Testis (tissue), 3 donors: Measurements from ENCODE around the gene C1orf74. TPM values are rescaled to one million over a fixed set of nuclear protein-coding genes. Genes with fewer than 3 reads are reported as not detected.
A peak's percentile ranks its signal among the peaks of the same experiment; 100 is the strongest.

Source experiments
- DNase-seq: peaks from one replicate; pipeline ENCODE4 v3.0.0-alpha.2; 2019
- H3K27ac ChIP-seq, 2 donors: fragments of 200-600 bp; sonication (generic); one replicate each; pipeline ENCODE4 v1.5.1; 2019
- H3K27me3 ChIP-seq: fragments of 200-600 bp; sonication (generic); one replicate; pipeline ENCODE4 v1.5.1; 2019
- H3K36me3 ChIP-seq: fragments of 200-600 bp; sonication (generic); one replicate; pipeline ENCODE4 v1.5.1; 2017; ENCODE audit warnings: low read depth; ENCODE audit errors: missing control alignments
- H3K4me1 ChIP-seq: fragments of 200-600 bp; sonication (generic); one replicate; pipeline ENCODE4 v1.5.1; 2019
- H3K4me3 ChIP-seq, 2 donors: fragments of 200-600 bp; sonication (generic); one replicate each; pipeline ENCODE4 v1.5.1; 2017 to 2019
- H3K9me3 ChIP-seq: fragments of 200-600 bp; sonication (generic); one replicate; pipeline ENCODE4 v1.5.1; 2017
- CTCF ChIP-seq, 3 experiments: fragments of 450-650 bp in 2 of 3; fragments of 200-600 bp in 1 of 3; sonication (generic) in 1 of 3; IDR thresholded peaks; one replicate each; pipeline ENCODE4 v1.5.1; 2016 to 2019; ENCODE audit warnings: antibody characterized with exemption in 3 of 3, mild to moderate bottlenecking in 2 of 3, moderate library complexity in 1 of 3
- POLR2A ChIP-seq: fragments of 450-650 bp; IDR thresholded peaks from one replicate; pipeline ENCODE4 v1.6.1; 2017; ENCODE audit warnings: antibody characterized with exemption, mild to moderate bottlenecking, moderate library complexity
- WGBS, 2 donors: methylation state at CpG; one replicate each; pipeline ENCODE4 v1.1.5; 2018; 5-methylcytosine and 5-hydroxymethylcytosine counted together
- intact Hi-C: fragments of 100-400 bp; cut with DNase I; formaldehyde crosslinking; loops from one replicate; pipeline ENCODE4 v1.15.1; 2023; ENCODE audit warnings: low total_unique reads
- polyA plus RNA-seq: library from polyadenylated mRNA; stranded (reverse); fragments of 350-450 nt; fragmentation: Illumina TruSeq; extraction: RNeasy Lipid Tissue Mini Kit (QIAGEN cat#74804); gene quantifications from one replicate; pipeline ENCODE4 v1.2.3, GENCODE V29; 2014; ENCODE audit warnings: low read depth, low replicate concordance; ENCODE audit not compliant: insufficient read depth
- total RNA-seq, 2 donors: library from RNA; depleted of rRNA; stranded (reverse); fragments of >200 nt; gene quantifications; one replicate each; pipeline ENCODE4 v1.2.3, GENCODE V29; 2016

The C1orf74 gene
- total and polyA plus RNA-seq, 3 donors from 2014 or later: 2.6 to 5.2 (median 5.0) TPM

- H3K4me1 ChIP-seq: peaks cover 16% of the 10 kb centered on the region
- no peaks in the 10 kb centered on the region for H3K9me3 ChIP-seq
- 79 to 81% methylated on average over 6 of the region's 6 CpGs for WGBS, 2 donors
- H3K36me3 ChIP-seq: no peaks in the 10 kb centered on the region
- no peak overlapping the region for H3K4me3 ChIP-seq
- no peak overlapping the region for H3K27ac ChIP-seq
- no peaks in the 10 kb centered on the region for H3K27me3 ChIP-seq
- intact Hi-C loops: loop anchor here (10.0 kb wide), 2 partner anchors 55 to 165 kb away; partner anchors contain the start of gene CAMK1G
- DNase-seq: no peak
- TF ChIP-seq POLR2A: no peak
- TF ChIP-seq CTCF (IDR thresholded peaks at IDR 0.05): no peak
These were observed 34.6 kb downstream of the C1orf74 start for GRCh38 chr1:209749670-209750323.

- intact Hi-C loops: loop anchor here (10.0 kb wide), 2 partner anchors 54 to 164 kb away; partner anchors contain the start of gene CAMK1G
- no peaks in the 10 kb centered on the region for H3K36me3 ChIP-seq
- WGBS, 2 donors: 69 to 84% methylated on average over 2 of the region's 2 CpGs
These were observed 35.2 kb downstream of the C1orf74 start for GRCh38 chr1:209749205-209749604.

GRCh38 chr1:209748620-209749019, 35.7 kb downstream of the C1orf74 start:
- Histone ChIP-seq H3K27me3 (no peaks in the 10 kb centered on the region), H3K27ac (no peak overlapping the region), H3K36me3 (no peaks in the 10 kb centered on the region), H3K9me3 (no peaks in the 10 kb centered on the region), H3K4me1 (peaks cover 16% of the 10 kb centered on the region), H3K4me3 (no peak overlapping the region)
- intact Hi-C loops: loop anchor here (10.0 kb wide), 2 partner anchors 54 to 164 kb away; partner anchors contain the start of gene CAMK1G
- DNase-seq: no peak
- TF ChIP-seq POLR2A: no peak
- TF ChIP-seq CTCF (IDR thresholded peaks at IDR 0.05): no peak
- 66 to 75% methylated on average over 4 of the region's 4 CpGs for WGBS, 2 donors

More at GRCh38 chr1:209749205-209749604, 35.2 kb downstream of the C1orf74 start:
- TF ChIP-seq POLR2A: no peak
- no peak for TF ChIP-seq CTCF (IDR thresholded peaks at IDR 0.05)
- H3K4me3 ChIP-seq: no peak overlapping the region
- no peaks in the 10 kb centered on the region for H3K9me3 ChIP-seq
- H3K4me1 ChIP-seq: peaks cover 16% of the 10 kb centered on the region
- H3K27ac ChIP-seq: no peak overlapping the region
- no peak for DNase-seq
- H3K27me3 ChIP-seq: no peaks in the 10 kb centered on the region

- WGBS, 2 donors: 5 to 9% methylated on average over 16 to 35 of the region's 37 CpGs
- no peaks in the 10 kb centered on the region for H3K27me3 ChIP-seq
- peak overlapping the region in 1 of 2 donors; percentile 68 for H3K27ac ChIP-seq
- H3K4me1 ChIP-seq: peaks cover 22% of the 10 kb centered on the region
- peak overlapping the region; percentile 31 to 37 for H3K4me3 ChIP-seq
- H3K36me3 ChIP-seq: no peaks in the 10 kb centered on the region
- no peaks in the 10 kb centered on the region for H3K9me3 ChIP-seq
- TF ChIP-seq CTCF (IDR thresholded peaks at IDR 0.05) (peak; percentile 96 to 99 (median 98)), POLR2A (no peak)
- peak; percentile 93 for DNase-seq
- intact Hi-C loops: loop anchor here (10.0 kb wide), 2 partner anchors 53 to 163 kb away; partner anchors contain the start of gene CAMK1G
These were observed 36.6 kb downstream of the C1orf74 start for GRCh38 chr1:209747580-209748262.
